ENCODE results near the gene BCL2L11.

Gene BCL2L11

DNA sequence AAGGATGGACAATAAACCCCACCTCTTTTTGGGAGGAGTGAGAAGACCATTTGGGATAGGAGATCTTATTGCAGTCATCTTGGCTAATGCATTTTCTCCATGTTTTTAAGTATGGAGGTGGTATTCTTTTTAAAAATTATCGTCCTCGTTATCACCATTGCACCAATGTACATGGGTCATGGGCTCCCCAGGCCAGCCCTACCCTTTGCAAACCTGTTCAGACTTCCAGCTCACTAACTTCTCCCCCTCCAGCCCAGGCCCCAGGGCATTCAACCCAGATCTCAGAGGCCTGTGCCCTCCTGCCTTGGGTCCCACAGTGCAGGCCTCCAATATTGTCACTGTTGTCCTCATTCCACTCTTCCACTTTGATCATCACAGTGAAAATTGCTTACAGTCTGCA, 68.4 kb downstream of the BCL2L11 start:
- no peak for DNase-seq (ENCODE audit: extremely low read depth in 1 of 2, low read depth in 1 of 2)

- DNase-seq (ENCODE audit: extremely low read depth in 1 of 2, low read depth in 1 of 2), result no peak
These were observed 70.3 kb downstream of the BCL2L11 start for GRCh38 chr2:111190816-111191540.

DNA sequence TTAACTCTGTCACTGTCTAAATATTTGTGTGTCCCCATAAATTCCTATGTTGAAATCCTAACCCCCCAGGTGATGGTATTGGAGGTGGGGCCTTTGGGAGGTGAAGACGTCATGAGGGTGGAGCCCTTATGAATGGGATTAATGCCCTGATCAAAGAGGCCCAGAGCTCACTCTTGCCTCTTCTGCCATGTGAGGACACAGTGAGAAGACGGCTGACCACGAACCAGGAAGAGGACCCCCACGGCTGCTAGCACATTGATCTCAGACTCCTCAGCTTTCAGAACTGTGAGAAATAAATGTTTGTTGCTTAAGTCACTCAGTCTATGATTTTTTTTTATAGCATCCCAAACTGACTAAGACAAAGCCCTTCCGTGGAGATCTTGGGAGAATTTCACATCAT, 71.2 kb downstream of the BCL2L11 start:
- no peak for DNase-seq (ENCODE audit: extremely low read depth in 1 of 2, low read depth in 1 of 2)

- DNase-seq (ENCODE audit: extremely low read depth in 1 of 2, low read depth in 1 of 2), result no peak
These were observed 72.2 kb downstream of the BCL2L11 start for GRCh38 chr2:111192776-111193368.

- no peak for DNase-seq (ENCODE audit: extremely low read depth in 1 of 2, low read depth in 1 of 2)
These were observed 74.3 kb downstream of the BCL2L11 start for GRCh38 chr2:111194835-111195621.

- no peak for DNase-seq (ENCODE audit: extremely low read depth in 1 of 2, low read depth in 1 of 2)
These were observed 75.7 kb downstream of the BCL2L11 start for GRCh38 chr2:111196435-111196834.

- no peak for DNase-seq (ENCODE audit: extremely low read depth in 1 of 2, low read depth in 1 of 2)
These were observed 78.0 kb downstream of the BCL2L11 start for GRCh38 chr2:111198701-111199100.

GRCh38 chr2:111199840-111200239, 79.1 kb downstream of the BCL2L11 start:
- no peak for DNase-seq (ENCODE audit: extremely low read depth in 1 of 2, low read depth in 1 of 2)

GRCh38 chr2:111200333-111200881, 79.7 kb downstream of the BCL2L11 start:
- no peak for DNase-seq (ENCODE audit: extremely low read depth in 1 of 2, low read depth in 1 of 2)

DNA sequence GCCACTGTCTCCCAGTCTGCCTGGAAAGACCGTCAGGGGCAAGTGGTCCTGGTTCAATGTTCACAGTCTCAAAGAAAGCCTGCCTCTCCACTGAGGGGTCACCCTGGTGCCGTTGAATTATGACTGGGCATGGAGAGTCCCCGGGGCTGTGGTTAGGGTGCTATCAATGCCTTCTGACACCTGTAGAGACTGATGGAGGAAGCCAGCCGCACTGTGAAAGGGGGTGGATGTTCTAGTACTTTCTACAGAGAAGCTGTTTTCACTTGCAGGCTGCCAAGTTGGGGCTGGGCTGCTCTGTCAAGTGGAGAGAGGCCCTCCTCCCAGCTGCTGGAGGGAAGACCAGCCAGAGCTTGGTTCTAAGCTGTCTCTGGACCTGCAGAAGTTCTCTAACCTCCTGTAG, 80.5 kb downstream of the BCL2L11 start:
- no peak for DNase-seq (ENCODE audit: extremely low read depth in 1 of 2, low read depth in 1 of 2)

- no peak for DNase-seq (ENCODE audit: extremely low read depth in 1 of 2, low read depth in 1 of 2)
These were observed 81.7 kb downstream of the BCL2L11 start for GRCh38 chr2:111202266-111203040.

DNA sequence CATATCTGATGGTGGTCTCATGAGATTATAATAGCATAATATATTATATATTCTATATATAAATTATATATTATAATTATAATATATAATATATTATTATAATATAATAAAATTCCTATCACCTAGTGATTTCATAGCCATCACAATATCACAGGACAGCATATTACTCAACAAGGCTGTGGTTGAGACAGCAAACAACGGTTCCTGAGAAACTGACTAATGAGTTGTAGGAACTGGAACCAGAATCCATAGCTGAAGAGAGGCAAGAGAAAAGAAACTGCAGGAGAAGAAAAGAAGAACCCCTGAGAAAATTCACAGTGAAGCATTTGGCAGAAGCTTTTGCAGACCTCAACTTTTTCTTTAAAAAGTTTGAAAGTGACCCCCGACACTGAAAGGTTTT, 84.0 kb downstream of the BCL2L11 start:
- DNase-seq (ENCODE audit: extremely low read depth in 1 of 2, low read depth in 1 of 2), result no peak

DNA sequence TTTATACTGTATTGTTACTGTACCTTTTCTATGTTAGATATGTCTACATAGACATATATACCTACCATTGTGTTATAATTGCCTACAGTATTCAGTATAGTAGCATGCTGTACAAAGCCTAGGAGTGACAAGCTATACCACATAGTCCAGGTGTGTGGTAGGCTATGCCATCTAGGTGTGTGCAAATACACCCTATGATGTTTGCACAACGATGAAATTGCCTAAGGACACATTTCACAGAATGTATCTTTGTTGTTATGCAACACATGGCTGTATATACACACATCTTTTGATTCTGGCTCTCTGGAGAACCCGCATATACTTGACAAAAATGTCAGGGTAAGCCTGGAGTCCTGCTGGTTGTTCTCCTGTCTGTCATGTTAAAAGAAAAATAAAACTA, 85.1 kb downstream of the BCL2L11 start:
- DNase-seq (ENCODE audit: extremely low read depth in 1 of 2, low read depth in 1 of 2), result no peak

DNA sequence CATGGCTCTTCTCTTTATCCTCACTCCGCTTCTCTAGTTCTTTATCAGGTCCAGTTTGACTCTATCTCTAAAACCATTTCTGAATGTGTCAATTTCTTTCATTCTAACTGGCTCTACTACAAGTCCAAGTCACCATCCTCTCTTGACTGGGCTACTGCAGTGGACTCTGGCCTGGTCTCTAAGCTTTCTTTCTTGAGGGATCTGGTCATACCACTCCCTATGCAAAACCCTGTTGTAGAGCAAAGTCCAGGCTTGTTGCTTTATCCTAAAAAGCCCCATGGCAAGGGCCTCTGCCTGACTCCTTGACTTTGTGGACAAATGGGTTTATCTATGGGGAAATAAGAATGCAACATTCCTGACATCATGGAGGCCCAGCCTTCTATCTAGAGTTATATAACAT, 87.1 kb downstream of the BCL2L11 start:
- no peak for DNase-seq (ENCODE audit: extremely low read depth in 1 of 2, low read depth in 1 of 2)

DNA sequence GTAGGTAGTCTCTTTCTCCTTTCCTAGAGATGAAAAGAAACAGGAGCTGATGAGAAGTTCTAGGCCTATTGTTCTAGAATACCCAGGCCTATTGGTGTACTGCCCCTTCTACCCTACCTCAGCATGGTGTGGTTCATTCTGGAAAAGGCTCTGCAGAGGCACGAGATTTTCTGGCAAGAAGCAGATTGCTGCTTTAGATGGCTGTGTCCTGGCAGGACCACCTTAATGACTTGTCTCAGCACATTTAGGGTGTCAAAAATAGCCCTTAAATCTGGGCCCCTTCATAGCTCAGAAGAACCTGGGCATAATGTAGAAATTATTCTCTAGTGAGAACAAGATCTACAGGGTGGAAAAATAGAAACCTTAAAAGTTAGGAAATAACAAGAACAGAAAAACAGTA, 87.9 kb downstream of the BCL2L11 start:
- DNase-seq (ENCODE audit: extremely low read depth in 1 of 2, low read depth in 1 of 2), result no peak

GRCh38 chr2:111209045-111209514, 88.4 kb downstream of the BCL2L11 start:
- DNase-seq (ENCODE audit: extremely low read depth in 1 of 2, low read depth in 1 of 2), result no peak

DNA sequence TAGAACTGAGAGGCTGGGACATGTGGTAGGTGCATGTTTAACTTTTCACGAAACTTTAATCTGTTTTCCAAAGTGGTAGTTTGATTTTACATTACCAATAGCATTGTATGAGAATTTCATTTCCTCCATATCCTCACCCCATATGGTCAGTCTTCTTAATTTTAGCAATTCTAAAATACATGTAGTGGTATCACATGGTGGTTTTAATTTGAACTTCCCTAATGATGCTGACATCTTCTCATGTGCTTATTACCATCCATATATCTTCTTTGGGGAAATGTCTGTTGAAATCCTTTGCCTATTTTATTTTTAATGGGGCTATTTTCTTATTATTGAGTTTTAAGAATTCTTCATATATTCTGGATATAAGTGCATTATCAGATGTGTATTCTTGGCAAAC, 89.3 kb downstream of the BCL2L11 start:
- DNase-seq (ENCODE audit: extremely low read depth in 1 of 2, low read depth in 1 of 2), result no peak

DNA sequence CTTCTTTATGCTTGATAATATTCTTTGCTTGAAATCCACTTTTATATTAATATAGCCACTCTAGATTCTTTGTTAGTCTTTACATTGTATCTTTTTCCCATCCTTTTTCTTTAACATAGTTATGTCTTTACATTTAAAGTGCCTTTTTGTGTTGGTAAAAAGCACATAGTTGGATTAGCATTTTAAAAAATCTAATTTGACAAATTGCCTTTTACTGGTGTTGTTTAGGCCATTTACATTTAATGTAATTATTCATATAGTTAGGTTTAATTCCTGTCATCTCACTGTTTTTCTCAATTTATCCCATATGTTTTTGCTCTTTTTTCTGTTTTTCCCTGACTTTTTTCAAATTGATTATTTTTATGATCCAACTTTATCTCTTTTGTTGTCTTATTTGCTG, 93.2 kb downstream of the BCL2L11 start:
- no peak for DNase-seq (ENCODE audit: extremely low read depth in 1 of 2, low read depth in 1 of 2)

GRCh38 chr2:111216811-111217652, 96.3 kb downstream of the BCL2L11 start:
- no peak for DNase-seq (ENCODE audit: extremely low read depth in 1 of 2, low read depth in 1 of 2)
